Measurements from ENCODE around the gene CPOX.
"Not testable (repeated sequence)": the region's sequence is repeated elsewhere in the genome, so short reads cannot be mapped to it uniquely, and the experiment has no call there.

CPOX gene

DNA sequence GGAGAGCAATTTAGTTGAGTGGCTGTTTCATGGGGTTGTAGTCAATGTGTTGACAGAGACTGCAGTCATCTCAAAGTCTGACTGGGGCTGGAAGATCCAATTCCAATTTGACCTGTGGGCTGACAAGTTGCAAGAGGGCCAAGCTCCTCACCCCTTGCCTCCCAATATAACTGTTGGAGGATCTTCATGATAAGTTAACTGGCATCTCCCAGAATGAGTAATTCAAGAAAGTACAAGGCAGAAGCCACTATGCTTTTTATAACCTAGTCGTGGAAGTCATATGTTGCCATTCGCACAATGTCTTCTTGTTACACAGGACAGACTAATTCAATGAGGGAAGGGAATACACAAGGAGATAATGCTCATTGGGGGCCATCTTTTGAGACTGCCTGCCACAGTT, 32.5 kb downstream of the CPOX start:
- no peak for DNase-seq

DNA sequence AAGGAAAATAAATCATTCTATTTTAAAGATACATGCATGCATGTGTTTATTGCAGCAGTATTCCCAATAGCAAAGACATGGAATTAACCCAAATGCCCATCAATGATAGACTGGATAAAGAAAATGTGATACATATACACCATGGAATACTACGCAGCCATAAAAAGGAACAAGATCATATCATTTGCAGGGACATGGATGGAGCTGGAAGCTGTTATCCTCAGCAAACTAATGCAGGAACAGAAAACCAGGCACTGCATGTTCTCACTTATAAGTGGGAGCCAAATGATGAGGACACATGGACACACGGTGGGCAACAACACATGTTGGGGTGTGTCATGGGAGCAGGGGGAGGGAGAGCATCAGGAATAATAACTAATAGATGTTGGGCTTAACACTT, 33.6 kb downstream of the CPOX start:
- not testable (repeated sequence) for DNase-seq

DNA sequence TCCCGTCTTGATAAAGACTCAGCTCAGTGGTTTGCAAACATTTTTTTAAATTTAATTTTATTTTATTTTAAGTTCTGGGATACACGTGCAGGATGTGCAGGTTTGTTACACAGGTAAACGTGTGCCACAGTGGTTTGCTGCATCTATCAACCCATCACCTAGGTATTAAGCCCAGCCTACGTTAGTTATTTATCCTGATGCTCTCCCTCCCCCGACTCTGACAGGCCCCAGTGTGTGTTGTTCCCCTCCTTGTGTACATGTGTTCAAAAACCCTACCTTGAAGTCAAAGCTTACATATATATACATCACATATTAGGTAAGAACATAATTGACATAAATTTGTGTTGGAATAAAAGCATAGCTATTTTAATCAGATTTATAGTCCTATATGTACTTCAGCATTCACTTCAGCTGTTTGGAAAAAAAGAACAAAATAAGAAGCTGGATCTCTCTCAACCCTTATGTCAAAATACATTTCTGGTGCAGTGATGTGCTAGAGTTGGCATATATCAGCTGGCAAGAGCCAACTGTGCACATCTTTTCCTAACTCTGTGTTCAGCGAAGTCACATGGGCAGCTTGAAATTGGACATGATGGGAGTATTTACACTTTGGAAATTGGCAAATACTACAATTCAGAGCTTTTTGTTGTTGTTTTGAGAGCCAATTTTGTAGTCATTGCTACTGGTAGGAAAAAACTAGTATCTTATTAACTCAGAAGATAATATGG, 35.1 kb downstream of the CPOX start:
- no peak for DNase-seq

DNA sequence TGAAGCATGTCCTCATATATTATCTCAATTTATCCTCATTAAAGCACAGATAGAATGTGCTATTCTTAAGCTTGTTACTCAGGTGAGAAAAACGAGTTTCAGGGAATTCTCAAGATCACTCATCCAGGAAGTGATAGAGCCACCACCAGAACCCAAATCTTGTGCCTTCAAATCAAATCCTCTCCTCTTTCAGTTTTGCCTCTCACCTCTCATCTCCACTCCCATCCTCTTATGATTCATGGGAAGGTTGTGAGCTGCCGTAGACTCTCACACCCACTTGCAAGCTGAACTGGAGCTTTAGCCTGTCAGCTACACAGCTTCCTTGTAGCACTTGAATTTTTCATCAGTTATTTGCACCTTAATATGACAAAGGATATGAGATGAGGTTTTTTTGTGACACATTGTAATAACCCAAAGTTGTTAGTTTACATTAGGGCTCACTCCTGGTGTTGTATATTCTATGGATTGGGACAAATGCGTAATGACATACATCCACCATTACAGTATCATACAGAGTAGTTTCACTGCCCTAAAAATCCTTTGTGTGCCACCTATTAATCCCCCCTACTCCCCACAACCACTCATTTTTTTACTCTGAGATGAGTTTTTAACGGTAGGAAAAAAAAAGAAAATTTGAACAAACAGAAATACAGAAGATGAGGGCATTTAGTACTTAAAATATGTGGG, 35.9 kb downstream of the CPOX start:
- DNase-seq = peak; percentile 57

DNA sequence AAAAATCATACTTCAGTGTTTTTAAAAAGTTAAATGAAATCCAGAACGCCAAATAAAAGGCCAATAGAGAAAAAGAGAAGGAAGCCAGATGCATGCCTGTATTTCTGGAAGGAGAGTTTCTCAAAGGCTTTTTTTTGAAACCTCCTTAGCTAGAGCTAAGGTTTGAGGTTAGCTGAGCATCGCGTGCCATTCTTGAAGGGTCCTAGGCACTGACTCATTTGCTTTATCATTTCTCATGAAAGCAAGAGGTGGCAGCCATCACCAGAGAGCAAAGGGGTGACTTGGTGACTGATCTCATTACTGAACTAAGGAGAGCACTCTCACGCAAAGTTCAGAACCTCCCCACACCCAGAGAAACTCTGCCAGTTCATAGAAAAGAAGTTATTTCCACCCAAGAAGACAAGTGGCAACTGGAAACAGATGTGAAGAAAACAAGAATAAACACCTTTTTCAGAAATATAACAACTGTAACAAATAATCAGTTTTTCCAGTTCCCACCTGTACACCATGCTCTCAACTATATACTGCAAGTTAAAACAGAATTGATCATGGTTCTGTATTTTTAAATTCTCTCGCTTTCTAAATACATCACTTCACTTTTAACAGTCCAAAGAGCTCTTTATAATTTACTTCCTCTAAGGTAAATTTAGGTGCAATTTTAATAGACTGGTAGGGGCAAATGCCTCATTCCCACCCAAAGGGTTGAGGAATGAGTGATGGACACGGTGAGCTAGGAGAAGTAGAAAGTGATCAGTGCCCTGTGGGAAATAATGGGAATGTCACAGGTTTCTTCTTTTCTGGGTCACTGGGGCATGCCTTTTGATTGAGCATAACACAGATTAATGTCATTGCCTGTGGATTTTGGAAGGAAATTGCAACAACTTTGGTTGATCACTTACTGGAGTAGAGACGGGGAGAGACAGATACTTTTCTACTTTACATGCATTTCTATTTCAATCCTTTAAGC, 37.0 kb downstream of the CPOX start:
- peak; percentile 77 for DNase-seq

DNA sequence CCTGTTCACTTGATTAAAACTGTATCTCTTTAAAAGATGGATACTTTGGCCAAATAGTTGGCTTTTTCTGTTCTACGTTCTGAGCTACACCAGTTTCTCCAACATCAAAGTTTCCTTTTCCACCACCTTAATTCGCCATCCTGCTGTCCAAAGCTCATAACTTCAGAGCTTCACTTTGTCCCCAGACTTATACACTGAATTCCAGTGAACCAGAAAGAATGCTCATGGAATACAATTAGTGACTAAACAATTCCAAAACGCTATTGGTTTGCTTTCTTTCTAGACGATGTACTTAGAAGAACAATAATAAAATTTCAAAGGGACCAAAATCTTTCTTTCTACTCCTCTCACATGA, 38.4 kb downstream of the CPOX start:
- no peak for DNase-seq

DNA sequence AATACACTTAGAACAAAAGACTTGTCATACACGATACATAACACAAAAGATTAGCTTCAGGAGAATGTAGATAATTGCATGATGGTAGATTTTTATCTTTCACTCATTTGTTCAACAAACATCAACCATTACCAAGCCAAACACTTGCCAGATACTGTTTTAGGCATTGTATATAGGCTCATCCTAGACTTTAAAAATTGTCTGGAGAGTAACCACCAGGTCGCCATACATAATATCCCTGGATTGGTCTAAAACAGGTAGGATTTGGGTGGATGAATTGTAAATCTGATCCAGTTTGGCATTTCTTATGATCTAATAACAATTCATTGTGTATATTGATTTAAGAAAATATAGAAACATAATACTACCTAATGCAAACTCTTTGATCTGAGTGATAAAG, 38.8 kb downstream of the CPOX start:
- DNase-seq = no peak

DNA sequence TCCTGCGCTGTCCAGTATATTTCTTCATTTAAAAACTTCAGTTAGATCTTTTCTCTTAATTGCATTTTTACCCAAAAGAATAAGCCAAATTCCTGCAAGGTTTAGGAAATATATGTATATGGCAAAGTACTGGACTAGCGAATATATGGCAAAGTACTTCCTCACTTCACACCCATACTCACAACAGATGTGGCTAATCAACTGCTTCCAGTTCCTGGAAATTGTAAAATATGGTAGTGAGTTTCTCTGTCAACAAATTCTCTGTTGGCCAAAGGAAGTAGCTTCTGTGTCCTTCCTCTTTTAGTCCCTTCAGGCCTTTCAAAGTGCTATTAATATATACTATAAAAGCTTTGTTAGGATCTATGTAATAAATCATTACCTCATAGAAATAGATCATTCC, 39.7 kb downstream of the CPOX start:
- no peak for DNase-seq

DNA sequence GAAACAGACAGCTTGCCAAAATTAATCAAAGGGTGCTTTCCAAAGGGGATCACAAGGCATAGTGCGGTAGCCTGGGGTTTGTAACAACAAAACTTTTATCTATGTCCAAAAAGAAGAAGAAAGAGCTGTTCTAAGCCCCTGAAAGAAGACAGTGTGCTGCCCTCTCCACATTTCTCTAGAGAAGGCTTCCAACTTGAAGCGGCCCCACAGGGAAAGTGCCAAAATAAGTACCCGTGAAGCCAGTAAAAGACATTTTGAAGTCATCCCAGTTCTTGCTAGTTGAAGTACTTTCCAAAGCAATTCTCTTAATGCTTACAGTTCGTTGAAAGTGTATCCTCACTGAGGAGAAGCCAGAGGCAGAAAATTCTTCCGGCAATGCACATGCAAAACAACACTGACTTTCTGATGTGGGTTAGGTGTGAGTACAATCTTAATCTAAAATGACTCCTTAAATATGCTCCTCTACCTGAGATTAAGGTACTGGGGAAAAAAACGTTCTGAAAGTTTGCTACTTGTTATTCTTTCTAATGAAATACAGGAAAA, 40.3 kb downstream of the CPOX start:
- no peak for DNase-seq

DNA sequence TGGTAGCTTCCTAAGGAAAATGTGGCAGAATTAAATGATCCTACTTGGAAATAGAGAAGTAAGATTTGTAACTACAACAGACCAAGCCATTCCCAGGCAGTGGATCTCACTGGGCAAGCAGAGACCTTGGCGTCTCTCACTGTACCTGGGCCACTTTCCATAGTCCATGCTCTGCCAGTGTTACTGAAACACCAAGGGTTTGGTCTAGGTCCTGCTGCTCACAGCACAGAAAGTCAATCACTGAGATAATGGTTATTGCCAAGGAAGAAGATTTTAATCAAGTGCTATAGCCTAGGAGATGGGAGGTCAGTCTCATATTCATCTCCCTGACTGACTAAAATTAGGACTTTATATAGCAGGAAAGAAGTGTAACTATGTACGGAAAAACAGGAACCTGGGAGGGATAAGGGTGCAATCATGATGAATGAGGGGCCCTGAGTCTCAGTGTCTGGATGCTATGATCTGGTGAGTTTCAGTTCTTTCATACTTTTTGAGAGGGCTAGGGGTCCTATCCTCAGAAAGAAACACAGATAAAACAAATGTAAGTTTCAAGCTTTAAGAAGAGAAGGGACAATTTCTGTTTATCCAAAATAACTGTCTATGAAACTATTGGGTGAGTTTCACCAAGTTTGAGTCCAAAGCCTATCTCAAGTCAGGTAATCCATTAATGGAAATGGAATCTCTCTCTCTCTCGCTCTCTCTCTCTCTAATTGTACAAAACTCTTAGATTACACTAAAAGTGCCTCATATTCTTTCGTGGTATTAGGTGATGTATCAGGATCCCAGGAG, 41.0 kb downstream of the CPOX start:
- no peak for DNase-seq

DNA sequence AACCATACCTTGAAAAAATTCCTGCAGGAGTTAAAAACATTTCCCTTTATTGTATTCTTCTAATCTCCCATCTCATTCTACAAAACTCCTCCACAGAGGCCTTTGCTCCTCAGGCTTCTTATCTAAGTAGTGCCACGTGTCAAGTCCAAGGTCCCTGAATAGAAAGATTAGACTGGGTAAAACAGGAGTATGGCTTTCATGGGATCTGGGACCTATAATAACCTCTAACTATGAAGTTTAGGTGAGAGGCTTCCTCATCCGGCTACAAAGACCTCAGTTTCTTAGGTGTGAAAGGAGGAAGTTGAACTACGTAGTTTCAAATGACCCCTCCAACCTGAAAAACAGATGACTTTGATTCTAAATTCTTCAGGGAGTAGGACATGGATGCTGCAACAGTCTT, 41.7 kb downstream of the CPOX start:
- DNase-seq = no peak

DNA sequence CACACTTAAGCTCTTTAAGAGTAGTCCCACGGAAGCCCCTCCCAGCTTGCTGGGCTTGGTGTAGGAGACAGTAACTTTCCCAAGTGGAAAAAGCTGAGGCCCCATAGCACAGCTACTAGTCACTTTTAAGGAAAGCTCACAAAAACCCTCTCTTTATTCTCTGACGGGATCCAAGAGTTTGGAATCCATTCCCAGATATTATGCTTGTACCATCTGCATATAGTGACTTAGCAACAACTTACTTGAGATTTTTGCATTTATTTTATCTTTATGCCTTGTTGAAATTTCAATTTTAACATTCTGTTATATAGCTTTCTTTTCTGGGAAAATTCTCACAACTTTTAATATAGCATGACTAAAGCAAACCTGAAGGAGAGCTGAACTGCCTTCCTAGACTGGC, 42.2 kb downstream of the CPOX start:
- no peak for DNase-seq

DNA sequence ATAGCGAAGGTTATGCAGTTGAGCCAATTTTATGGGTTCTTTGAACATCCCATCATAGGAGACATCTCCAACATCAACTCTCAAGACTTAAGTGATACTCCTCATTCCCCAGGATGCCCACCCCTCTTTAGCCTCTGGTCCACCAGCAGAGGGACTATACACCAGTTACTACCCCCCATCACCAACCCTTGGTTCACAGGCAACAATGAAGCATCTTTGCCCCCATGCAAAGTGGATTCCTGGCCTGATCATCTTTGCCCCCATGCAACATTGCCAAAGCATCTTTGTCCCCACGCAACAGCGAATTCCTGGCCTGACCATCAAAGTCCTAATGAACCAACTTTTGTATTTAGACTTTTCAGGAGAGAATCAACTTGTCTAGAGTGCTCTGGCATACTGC, 42.6 kb downstream of the CPOX start:
- no peak for DNase-seq

DNA sequence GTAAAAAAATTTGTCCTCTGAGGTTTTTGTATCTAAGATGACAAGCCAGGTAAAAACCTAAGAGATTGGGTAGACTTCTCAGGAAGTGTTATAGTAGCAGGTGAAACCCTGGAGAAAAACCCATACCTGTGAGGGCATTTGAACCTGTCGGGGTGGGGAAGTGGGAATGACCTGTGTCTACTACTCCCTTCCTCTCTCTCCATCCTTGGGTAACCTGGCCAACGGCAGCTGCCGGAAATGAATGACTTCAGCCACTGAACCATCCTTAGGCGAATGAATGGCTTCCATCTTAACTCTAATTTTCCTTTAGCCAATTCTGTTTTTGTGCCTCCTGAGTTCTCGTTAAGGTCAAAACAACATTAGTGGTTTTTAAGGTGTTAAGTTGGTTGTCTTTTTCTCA, 44.9 kb downstream of the CPOX start:
- no peak for DNase-seq

DNA sequence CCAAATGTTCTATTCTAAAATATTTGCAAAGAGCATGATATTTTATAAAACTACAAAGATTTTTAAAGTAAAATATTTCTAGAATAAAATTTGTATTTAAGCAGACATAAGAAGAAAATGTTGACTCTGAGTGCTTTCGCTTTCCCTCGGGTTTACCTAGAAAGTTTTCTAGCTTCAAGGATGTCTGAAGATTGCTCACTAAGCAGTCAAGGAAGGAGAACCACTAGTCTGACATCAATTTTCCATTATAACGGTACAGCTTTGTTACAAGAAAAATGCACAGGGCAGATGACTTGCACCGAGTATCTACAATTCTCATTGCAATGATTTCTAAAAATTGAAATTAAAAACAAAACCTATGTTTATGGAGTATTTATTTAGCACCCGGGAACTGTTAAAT, 47.5 kb downstream of the CPOX start:
- no peak for DNase-seq

DNA sequence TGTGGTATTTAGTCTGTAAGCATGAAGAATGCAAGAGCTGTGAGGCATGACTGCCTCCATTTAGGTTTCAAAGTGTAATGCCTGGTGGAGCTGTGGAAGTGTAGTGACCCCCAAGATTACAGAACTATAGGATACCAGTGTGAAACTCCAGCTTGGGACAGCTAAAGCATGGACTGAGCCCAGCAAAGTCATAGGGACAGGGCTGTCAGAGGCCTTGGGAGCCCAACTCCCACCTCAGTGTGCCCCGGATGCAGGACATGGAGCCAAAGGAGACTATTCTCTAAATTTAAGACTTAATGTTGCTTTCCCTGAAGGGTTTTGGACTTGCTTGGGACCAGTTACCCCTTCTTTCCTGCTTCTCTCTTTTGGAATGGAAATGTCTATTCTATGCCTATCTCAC, 50.8 kb downstream of the CPOX start:
- DNase-seq = no peak

DNA sequence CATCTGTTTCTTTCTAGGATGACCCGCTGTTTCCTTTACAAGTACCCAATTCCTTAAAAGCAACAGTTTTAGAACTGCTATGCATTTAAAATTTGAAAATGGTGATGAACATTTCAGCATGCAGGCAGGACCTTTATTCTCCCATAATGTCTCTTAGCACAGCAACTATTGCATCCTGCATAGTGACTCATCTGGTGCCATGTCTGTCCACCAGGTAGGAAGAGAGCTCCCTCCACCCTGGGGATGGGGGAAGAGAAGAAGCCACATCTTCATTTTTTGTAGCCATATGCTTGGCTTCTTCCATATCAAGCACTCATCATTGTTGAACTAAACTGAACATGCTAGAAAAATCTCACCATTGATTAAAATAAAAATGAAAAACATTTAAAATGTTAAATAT, 51.7 kb downstream of the CPOX start:
- no peak for DNase-seq

DNA sequence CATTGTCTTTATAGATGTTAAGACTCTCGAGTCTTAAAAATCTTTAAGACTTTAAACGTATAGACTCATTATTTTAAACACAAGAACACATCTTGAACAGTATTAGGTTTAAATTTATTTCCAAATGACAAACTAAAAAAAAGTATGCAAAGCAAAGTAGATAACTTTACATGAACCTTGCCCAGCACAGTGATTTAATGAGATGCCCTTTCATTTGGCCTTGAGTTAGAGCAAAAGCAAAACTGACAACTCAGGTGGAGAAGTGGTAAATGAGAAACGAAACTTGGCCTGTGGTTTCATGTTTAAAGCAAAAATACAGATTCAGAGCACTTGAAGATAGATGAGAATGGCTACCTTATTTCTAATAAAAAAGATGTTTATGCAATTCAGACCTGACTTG, 53.1 kb downstream of the CPOX start:
- DNase-seq = no peak

DNA sequence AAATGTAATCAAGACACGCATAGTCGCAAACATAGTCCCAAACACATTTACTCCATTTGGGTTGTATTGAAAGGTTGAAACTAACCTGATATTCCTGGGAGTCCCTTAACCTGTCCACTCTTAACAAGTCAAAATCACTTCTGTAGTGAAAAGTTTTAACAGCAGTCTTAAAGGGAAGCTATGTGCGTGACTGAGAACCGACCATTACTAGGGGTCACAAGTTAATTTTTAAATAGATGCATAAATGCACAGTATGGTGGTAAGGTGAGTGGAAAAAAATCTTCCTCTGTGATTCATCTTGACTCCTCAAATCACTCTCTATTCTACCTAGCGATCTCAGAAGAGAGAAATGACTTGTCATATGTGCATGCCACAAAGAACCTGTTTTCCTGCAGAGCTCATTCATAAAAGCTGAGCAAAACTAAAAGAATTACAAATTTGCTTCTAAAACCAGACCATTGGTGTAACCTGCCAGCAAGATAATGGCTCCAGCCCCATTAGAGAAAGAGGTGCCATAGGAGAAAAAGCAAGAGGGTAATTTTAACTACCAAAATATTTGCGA, 56.9 kb downstream of the CPOX start:
- DNase-seq = no peak

DNA sequence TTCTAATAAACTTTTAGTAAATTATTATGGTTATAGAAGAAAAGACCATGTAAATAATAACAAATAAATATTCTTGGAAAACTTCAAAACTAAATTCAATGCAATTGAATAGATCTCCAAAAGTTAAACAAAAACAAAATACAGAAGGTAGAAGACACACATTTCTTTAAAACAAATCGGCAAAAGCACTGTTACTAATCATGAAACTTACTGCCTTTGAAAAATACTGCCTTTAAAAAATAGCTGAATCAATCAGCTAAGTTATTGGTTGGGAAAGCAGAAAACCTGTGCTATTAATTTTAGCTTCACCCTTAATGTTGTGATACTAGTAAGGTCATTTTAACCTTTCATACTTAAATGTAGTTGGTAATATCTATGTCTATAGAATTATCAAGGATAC, 58.7 kb downstream of the CPOX start:
- DNase-seq = no peak

DNA sequence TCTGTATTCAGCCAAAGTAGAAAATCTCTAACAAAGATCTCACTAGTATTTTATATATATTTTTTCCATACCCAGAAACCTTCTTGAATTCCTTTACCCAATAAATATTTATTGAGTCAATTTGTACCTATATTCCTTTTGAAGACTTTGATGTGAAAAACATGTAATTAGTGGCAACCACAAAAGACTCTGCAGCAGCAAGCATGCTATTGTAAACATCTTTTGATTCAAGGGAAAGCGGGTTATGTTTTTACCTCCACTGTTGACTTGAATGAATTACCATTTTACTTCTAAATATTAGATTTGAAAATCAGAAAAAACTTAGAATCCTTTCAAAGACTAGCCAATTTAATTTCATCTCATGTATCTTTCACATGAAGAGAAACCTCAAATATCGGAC, 59.2 kb downstream of the CPOX start:
- no peak for DNase-seq

Measured in stimulated activated CD8-positive, alpha-beta memory T cell treated with anti-CD3 and anti-CD28 coated beads, Interleukin-4, amount 100 ng/mL, for 48 hours (primary cell).